Suprapubic skin (tissue), 3 donors: ENCODE data around the gene PRKACA.
"Not testable (repeated sequence)": the region's sequence is repeated elsewhere in the genome, so short reads cannot be mapped to it uniquely, and the experiment has no call there.

Experiments
- POLR2AphosphoS5 ChIP-seq, 3 donors: sonication (generic); formaldehyde crosslinking; IDR thresholded peaks; one replicate each; pipeline ENCODE4 v1.6.1; 2017; ENCODE audit warnings: antibody characterized with exemption in 3 of 3
- TF ChIP-seq, protein P1 (sequence below), 2 donors: fragments of 200-600 bp in 1 of 2; fragments of 450-650 bp in 1 of 2; sonication (generic) in 1 of 2; IDR thresholded peaks; one replicate each; pipeline ENCODE4 v1.5.1; 2016 to 2019; ENCODE audit warnings: antibody characterized with exemption in 2 of 2, mild to moderate bottlenecking in 1 of 2, moderate library complexity in 1 of 2

DNA sequence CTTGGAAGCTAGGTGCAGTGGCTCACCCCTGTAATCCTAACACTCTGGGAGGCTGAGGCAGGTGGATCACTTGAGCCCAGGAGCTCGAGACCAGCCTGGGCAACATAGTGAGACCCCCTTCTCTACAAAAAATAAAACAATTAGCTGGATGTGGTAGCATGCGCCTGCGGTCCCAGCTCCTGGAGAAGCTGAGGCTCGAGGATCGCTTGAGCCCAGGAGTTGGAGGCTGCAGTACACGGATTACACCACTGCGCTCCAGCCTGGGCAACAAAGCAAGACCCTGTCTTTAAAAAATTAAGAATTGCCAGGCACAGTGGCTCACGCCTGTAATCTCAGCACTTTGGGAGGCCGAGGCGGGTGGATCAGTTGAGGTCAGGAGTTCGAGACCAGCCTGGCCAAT lies 66.6 kb downstream of the PRKACA start:
- TF ChIP-seq POLR2AphosphoS5 (IDR thresholded peaks at IDR 0.05) = not testable (repeated sequence)
- TF ChIP-seq, protein P1, sequence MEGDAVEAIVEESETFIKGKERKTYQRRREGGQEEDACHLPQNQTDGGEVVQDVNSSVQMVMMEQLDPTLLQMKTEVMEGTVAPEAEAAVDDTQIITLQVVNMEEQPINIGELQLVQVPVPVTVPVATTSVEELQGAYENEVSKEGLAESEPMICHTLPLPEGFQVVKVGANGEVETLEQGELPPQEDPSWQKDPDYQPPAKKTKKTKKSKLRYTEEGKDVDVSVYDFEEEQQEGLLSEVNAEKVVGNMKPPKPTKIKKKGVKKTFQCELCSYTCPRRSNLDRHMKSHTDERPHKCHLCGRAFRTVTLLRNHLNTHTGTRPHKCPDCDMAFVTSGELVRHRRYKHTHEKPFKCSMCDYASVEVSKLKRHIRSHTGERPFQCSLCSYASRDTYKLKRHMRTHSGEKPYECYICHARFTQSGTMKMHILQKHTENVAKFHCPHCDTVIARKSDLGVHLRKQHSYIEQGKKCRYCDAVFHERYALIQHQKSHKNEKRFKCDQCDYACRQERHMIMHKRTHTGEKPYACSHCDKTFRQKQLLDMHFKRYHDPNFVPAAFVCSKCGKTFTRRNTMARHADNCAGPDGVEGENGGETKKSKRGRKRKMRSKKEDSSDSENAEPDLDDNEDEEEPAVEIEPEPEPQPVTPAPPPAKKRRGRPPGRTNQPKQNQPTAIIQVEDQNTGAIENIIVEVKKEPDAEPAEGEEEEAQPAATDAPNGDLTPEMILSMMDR (IDR thresholded peaks at IDR 0.05) = not testable (repeated sequence)
